GM18909 (cell line): ENCODE data around the gene EXOSC10.

Experiments used
- ATAC-seq: cut with Tn5 transposase; IDR thresholded peaks from one replicate; pipeline ENCODE4 v1.9.1; 2021; ENCODE audit warnings: mild to moderate bottlenecking; ENCODE audit not compliant: unreplicated experiment, poor library complexity

EXOSC10 gene

GRCh38 chr1:11099310-11100148 is at the start of gene EXOSC10:
EXOSC10 (minus strand) TSS chr1:11099869; CDS start chr1:11099831, 38 bp downstream.
- peak; percentile 91 for ATAC-seq

- no peak for ATAC-seq
Observed at GRCh38 chr1:11147197-11147770, 47.6 kb upstream of the EXOSC10 start.

- no peak for ATAC-seq
Observed at GRCh38 chr1:11145741-11146140, 46.1 kb upstream of the EXOSC10 start.

DNA sequence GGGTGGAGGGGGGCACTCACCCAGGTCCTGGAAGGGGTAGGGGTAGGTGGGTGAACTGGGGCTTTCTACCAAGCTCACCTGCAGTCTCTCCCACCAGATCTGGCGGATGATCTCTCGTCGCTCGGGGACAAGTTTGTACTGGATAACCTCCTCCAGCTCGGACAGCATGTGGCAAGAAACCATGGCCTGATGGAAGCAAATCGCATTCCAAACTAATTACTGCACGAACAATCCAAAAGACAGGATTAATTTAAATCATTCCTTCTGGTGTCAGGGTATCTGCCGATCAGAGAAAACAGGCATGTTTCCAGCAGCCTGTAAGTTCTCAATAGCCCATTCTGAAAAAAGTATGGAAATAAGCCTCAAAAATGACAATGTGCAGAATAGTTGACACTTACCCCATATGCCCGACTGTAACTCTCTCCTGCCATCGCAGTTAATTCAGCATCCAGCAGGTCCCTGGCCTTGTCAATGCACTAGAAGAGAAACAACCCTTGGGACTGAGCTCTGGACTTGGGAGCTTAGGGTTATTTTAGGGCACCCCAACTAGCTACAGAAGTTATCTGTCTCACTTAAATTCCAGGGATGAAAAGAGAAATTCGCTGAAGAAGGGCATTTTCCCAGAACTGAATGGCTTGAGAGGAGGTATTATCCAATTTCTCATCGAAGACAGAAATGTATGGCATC is 45.0 kb upstream of the EXOSC10 start:
- ATAC-seq, result no peak

DNA sequence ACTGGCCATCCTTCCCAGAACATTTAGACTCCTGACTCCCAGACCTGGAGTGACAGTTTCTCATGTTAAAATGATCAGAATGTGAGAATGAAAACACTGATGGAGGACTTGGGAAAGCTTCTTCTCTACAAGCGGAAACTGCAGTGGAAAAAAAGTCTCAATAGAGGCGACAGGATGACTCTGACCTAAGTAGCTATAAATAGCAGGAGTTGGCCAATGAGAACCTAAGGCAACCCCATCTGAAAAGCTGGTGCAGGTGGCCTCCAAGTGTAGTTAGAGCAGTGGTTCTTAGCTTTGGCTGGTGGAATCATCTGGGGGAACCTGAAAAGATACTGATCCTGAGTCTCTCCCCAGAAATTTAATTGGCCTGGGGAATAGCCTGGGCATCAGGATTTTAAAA is 44.2 kb upstream of the EXOSC10 start:
- ATAC-seq, result no peak

GRCh38 chr1:11143401-11143800 is 43.7 kb upstream of the EXOSC10 start:
- no peak for ATAC-seq

GRCh38 chr1:11142618-11143391 is 43.1 kb upstream of the EXOSC10 start:
- no peak for ATAC-seq

DNA sequence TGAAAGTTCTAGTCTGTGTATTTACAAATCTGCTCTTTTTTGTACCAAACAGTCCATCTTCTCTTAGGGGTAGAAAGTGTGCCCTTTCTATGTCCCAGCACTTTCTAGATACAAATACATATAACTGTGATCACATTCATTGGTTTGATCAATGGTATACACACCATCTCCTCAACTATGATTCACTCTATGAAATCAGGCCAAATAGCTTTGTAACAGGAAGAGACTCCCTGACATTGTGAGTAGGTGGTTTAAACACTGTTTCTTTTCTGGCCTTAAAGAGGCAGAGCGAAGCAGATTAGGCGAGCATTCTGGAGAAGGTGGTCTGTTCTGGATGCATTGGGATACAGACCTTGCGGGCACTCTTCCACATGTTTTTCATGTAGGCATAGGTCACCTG is 39.3 kb upstream of the EXOSC10 start:
- no peak for ATAC-seq

DNA sequence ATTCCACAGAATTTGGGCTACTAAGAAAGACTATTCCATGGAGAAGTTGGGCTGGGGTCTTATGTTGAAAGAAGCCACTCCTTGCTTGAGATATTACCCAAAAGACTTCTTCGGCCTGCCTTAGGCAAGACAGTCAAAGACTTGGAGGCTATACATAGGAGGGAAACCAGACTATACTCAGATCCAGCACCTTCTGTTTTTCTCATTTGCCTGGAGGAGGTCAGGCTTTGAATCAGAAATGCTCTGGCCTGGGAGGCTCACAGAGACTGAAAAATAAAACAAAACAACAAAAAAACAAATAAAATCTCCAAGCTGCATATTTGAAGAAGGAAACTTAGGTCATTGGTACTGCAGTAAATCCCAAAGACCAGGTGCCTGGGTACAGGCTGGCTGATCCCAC is 38.4 kb upstream of the EXOSC10 start:
- ATAC-seq, result no peak

- no peak for ATAC-seq
Observed at GRCh38 chr1:11134898-11135266, 35.2 kb upstream of the EXOSC10 start.

- no peak for ATAC-seq
Observed at GRCh38 chr1:11134251-11134897, 34.7 kb upstream of the EXOSC10 start.

DNA sequence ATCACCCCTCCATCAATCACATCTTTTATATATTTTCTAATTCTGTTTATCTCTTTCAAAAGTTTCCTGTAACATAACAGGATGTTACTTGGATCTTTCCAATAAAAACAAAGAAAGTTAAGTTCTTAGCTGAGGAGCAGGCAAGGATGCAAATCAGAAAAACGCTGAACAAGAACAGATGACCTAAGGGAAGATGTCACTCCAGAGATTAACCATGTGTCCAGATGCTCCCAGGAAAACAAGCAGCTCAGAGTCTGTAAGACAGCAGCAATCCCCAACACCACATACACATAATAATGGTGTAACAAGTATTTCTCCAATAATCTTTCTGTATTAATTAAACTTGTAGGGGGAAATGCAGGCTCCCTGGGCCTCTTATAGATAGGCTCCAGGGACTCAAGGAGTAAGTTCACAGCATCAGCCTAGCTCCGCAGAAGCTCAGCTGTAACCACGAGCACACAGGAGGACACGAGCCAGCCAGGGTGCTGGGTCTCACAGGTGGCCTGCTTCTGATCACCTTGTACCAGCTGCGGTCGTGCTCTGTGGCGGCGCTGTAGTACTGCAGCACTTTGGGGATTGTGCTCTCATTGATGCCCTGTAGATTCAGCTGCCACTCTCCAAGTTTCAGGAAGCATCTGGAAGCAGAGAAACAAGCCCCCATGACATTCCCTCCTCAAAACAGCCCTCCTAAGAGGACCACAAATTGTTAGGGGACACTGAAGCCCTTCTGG is 33.1 kb upstream of the EXOSC10 start:
- no peak for ATAC-seq

- ATAC-seq, result no peak
Observed at GRCh38 chr1:11131816-11132215, 32.1 kb upstream of the EXOSC10 start.

- no peak for ATAC-seq
Observed at GRCh38 chr1:11130406-11130805, 30.7 kb upstream of the EXOSC10 start.

DNA sequence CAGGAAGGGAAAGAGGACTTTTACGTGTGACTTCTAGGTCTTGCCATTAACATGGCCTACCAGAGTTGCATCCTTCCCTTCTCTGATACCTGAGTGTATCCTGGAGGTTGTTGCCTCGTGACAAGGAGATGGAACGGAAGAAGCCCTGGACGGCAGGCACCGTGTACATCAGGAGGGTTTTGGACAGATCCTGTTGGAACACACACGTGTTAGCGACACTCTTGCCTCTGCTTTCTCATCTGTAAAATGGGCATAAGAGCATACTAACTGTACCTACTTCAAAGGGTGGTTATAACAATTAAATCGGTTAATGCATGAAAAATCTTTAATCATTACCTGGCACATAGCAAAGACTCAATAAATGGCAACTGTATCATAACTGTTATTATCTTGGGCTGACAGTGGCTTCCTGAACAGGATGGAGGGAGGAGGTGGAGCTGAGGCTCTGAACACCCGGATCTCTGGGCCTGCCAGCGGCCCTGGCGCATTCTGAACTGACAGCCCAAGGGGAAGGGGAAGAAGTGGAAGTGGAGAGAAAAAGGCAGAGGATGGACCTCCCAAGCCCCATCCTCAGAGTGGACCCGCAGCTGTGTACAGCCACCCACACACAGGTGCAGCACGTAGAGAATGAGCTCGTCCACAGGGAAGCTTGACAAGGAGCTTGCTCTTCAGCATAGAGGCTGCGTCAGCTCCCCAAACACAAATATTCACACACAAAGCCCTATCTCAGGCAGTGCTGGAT is 30.2 kb upstream of the EXOSC10 start:
- no peak for ATAC-seq

- no peak for ATAC-seq
Observed at GRCh38 chr1:11126569-11126968, 26.9 kb upstream of the EXOSC10 start.

DNA sequence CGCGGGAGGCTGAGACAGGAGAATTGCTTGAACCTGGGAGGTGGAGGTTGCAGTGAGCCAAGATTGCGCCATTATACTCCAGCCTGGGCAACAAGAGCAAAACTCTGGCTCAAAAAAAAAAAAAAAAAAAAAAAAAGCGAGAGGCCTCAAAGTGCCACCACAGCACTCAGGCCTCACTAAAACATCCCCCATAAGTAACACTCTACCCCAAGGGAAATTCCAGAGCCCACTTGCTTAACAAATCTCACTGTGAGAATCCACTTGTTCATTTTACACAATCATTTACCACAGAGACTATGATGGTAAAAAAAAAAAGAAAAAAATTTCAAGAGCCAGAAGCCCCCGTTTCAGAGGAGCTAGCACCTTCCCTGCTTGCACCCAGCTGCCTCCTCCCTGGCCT is 26.3 kb upstream of the EXOSC10 start:
- no peak for ATAC-seq

- ATAC-seq, result no peak
Observed at GRCh38 chr1:11124965-11125364, 25.3 kb upstream of the EXOSC10 start.

DNA sequence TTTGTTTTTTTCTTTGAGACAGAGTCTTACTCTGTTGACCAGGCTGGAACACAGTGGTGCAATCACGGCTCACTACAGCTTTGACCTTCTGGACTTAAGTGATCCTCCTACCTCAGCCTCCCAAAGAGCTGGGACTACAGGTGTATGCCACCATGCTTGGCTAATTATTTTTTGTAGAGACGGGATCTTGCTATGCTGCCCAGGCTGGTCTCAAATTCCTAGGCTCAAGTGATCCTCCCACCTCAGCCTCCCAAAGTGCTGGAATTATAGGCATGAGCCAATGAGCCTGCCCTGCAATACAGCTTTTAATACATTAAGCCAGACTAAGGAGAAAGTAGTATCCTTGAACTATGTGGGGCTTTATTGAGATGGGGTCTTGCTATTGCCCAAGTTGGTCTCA is 16.6 kb upstream of the EXOSC10 start:
- no peak for ATAC-seq
